ENCODE measurements around the gene MAPK12. TPM values are rescaled to one million over a fixed set of nuclear protein-coding genes. Genes with fewer than 3 reads are reported as not detected.

The MAPK12 gene
- total RNA-seq, 1 experiment from 2014 or later, result 86.7 TPM

- TF ChIP-seq REST (IDR thresholded peaks at IDR 0.05; ENCODE audit: low read depth) (no peak), JUND (IDR thresholded peaks at IDR 0.05) (no peak), MAX (IDR thresholded peaks at IDR 0.05) (no peak)
Measured at GRCh38 chr22:50266994-50267393, 5.5 kb upstream of the MAPK12 start (continued).

GRCh38 chr22:50264946-50265669, 3.6 kb upstream of the MAPK12 start:
- H3K27me3 ChIP-seq (ENCODE audit: insufficient read depth, low read length), result no peaks in the 10 kb centered on the region
- H3K4me1 ChIP-seq (ENCODE audit: control insufficient read depth in 1 of 2, insufficient read depth in 2 of 2, low read length in 2 of 2), result peaks cover 33 to 42% of the 10 kb centered on the region in 2 experiments
- H3K36me3 ChIP-seq (ENCODE audit: control insufficient read depth in 1 of 2, insufficient read depth in 2 of 2, low read length in 2 of 2), result no peaks in the 10 kb centered on the region
- H3K4me3 ChIP-seq (replicated peaks in 1 of 2; ENCODE audit: low read depth in 1 of 2, low read length in 2 of 2), result no peak overlapping the region
- H3K9me2 ChIP-seq (ENCODE audit: insufficient read depth), result no peaks in the 10 kb centered on the region
- ChIA-PET CTCF (no interaction called here), POLR2A (no interaction called here), RAD21 (ENCODE audit: low non-redundant PET in 1 of 2, low total read pairs in 2 of 2, uncharacterized antibody in 2 of 2, unreplicated experiment in 2 of 2) (no interaction called here)
- no peak overlapping the region for H2AFZ ChIP-seq (ENCODE audit: low read depth, low read length, poor library complexity, severe bottlenecking)
- H3K9ac ChIP-seq (ENCODE audit: low read length), result no peak overlapping the region
- no peaks in the 10 kb centered on the region for H3K9me3 ChIP-seq (ENCODE audit: control insufficient read depth in 1 of 2, insufficient read depth in 1 of 2, low read depth in 1 of 2, low read length in 2 of 2)
- intact Hi-C loops (cut with micrococcal nuclease), result no loop called here
- TF ChIP-seq POLR2AphosphoS5 (IDR thresholded peaks at IDR 0.05; ENCODE audit: low read depth, low read length), result no peak
- TF ChIP-seq REST (IDR thresholded peaks at IDR 0.05; ENCODE audit: low read depth), result no peak
- no peak for TF ChIP-seq EZH2phosphoT487 (IDR thresholded peaks at IDR 0.05; ENCODE audit: borderline replicate concordance)
- TF ChIP-seq ZNF274 (IDR thresholded peaks at IDR 0.05; ENCODE audit: low read depth, low read length), result no peak
- TF ChIP-seq JUND (IDR thresholded peaks at IDR 0.05), result no peak
- no peak for TF ChIP-seq SP1 (IDR thresholded peaks at IDR 0.05; ENCODE audit: low read depth)
- TF ChIP-seq CEBPB (IDR thresholded peaks at IDR 0.05; ENCODE audit: low read depth), result no peak
- no peak for TF ChIP-seq ZBTB33 (IDR thresholded peaks at IDR 0.05; ENCODE audit: extremely low read depth, insufficient replicate concordance, low read length)
- TF ChIP-seq EZH2 (IDR thresholded peaks at IDR 0.05), result no peak
- no peak for TF ChIP-seq ELF1 (IDR thresholded peaks at IDR 0.05; ENCODE audit: borderline replicate concordance, low read depth)
- no peak for TF ChIP-seq SIN3A (IDR thresholded peaks at IDR 0.05; ENCODE audit: low read depth)
- no peak for TF ChIP-seq SRF (IDR thresholded peaks at IDR 0.05; ENCODE audit: low read depth)
- TF ChIP-seq CBX3 (IDR thresholded peaks at IDR 0.05; ENCODE audit: low read depth), result no peak
- TF ChIP-seq RAD21 (IDR thresholded peaks at IDR 0.05; ENCODE audit: low read depth), result no peak
- no peak for TF ChIP-seq EGR1 (IDR thresholded peaks at IDR 0.05; ENCODE audit: low read depth)
- no peak overlapping the region; the same call in 1 of the 2 replicates for H3K27ac ChIP-seq (ENCODE audit: low read depth, low read length)
- no peak for DNase-seq (ENCODE audit: low read depth, low spot score)
- peaks cover 10% of the 10 kb centered on the region for H3K79me2 ChIP-seq (ENCODE audit: insufficient read depth, low read length)
- no peak for ATAC-seq
- H4K20me1 ChIP-seq (ENCODE audit: insufficient read depth), result no peaks in the 10 kb centered on the region
- BruUV-seq (replicated peaks), result no TSS peak
- no peak overlapping the region for H3K4me2 ChIP-seq (ENCODE audit: low read length)
